Muscle of leg (tissue), 11 donors: ENCODE data around the gene USP53. TPM values are rescaled to one million over a fixed set of nuclear protein-coding genes. Genes with fewer than 3 reads are reported as not detected.
"Not testable (repeated sequence)": the region's sequence is repeated elsewhere in the genome, so short reads cannot be mapped to it uniquely, and the experiment has no call there.

Experiments used
- DNase-seq: peaks from one replicate; pipeline ENCODE4 v3.0.0; 2013
- H3K27ac ChIP-seq: one replicate; pipeline ENCODE4 v1.5.1; 2013; ENCODE audit warnings: mild to moderate bottlenecking, low read length, control low read depth
- H3K27me3 ChIP-seq: one replicate; pipeline ENCODE4 v1.6.1; 2013; ENCODE audit warnings: low read length; ENCODE audit not compliant: control insufficient read depth, insufficient read depth
- H3K36me3 ChIP-seq: one replicate; pipeline ENCODE4 v1.6.1; 2013; ENCODE audit warnings: low read length; ENCODE audit not compliant: control insufficient read depth, insufficient read depth
- H3K4me1 ChIP-seq: one replicate; pipeline ENCODE4 v1.6.1; 2013; ENCODE audit warnings: low read length; ENCODE audit not compliant: control insufficient read depth, insufficient read depth
- H3K4me3 ChIP-seq: one replicate; pipeline ENCODE4 v1.5.1; 2013; ENCODE audit warnings: low read length, control low read depth
- H3K9me3 ChIP-seq: replicated peaks from 2 replicates; pipeline ENCODE4 v1.6.1; 2013; ENCODE audit warnings: low read depth, low read length; ENCODE audit not compliant: control insufficient read depth
- WGBS: methylation state at CpG from one replicate; pipeline ENCODE4 v1.1.5; 2013; ENCODE audit warnings: missing lambda C conversion rate; ENCODE audit not compliant: insufficient coverage; 5-methylcytosine and 5-hydroxymethylcytosine counted together
- polyA plus RNA-seq, 8 donors: library from polyadenylated mRNA; unstranded; fragments of 120-200 nt; gene quantifications; one replicate each; pipeline versions ENCODE4 v1.2.1 to v1.2.3, GENCODE V29; 2013; ENCODE audit warnings: inconsistent platforms in 1 of 8, low replicate concordance in 1 of 8; ENCODE audit not compliant: insufficient read length in 8 of 8, insufficient read depth in 1 of 8
- total RNA-seq: library from RNA; stranded (reverse); fragments of 120-200 nt; gene quantifications from one replicate; pipeline ENCODE4 v1.2.4, GENCODE V29; 2013

Gene USP53
- total and polyA plus RNA-seq, 9 donors, result 5.3 to 13.4 (median 7.4) TPM

GRCh38 chr4:119307606-119308005, 95.1 kb downstream of the USP53 start:
- Histone ChIP-seq H3K4me3 (no peak overlapping the region), H3K4me1 (no peaks in the 10 kb centered on the region), H3K36me3 (no peaks in the 10 kb centered on the region), H3K27ac (no peak overlapping the region), H3K27me3 (no peaks in the 10 kb centered on the region), H3K9me3 (no peaks in the 10 kb centered on the region)
- no peak for DNase-seq

GRCh38 chr4:119310826-119311225, 98.3 kb downstream of the USP53 start:
- no peak overlapping the region for H3K27ac ChIP-seq
- WGBS, result no CpG with 5 or more reads among the region's 1 CpG

GRCh38 chr4:119313237-119313636, 100.7 kb downstream of the USP53 start:
- Histone ChIP-seq H3K4me1 (no peaks in the 10 kb centered on the region), H3K4me3 (no peak overlapping the region), H3K27ac (no peak overlapping the region), H3K27me3 (no peaks in the 10 kb centered on the region), H3K9me3 (no peaks in the 10 kb centered on the region), H3K36me3 (no peaks in the 10 kb centered on the region)
- DNase-seq, result no peak

More at GRCh38 chr4:119310826-119311225, 98.3 kb downstream of the USP53 start:
- H3K4me3 ChIP-seq, result no peak overlapping the region
- no peak for DNase-seq
- no peaks in the 10 kb centered on the region for H3K9me3 ChIP-seq
- H3K36me3 ChIP-seq, result no peaks in the 10 kb centered on the region
- H3K4me1 ChIP-seq, result no peaks in the 10 kb centered on the region
- H3K27me3 ChIP-seq, result no peaks in the 10 kb centered on the region

GRCh38 chr4:119314356-119314755, 101.8 kb downstream of the USP53 start:
- no peaks in the 10 kb centered on the region for H3K9me3 ChIP-seq
- no peaks in the 10 kb centered on the region for H3K27me3 ChIP-seq
- no peaks in the 10 kb centered on the region for H3K4me1 ChIP-seq
- no peak overlapping the region for H3K27ac ChIP-seq
- H3K36me3 ChIP-seq, result no peaks in the 10 kb centered on the region
- no peak overlapping the region for H3K4me3 ChIP-seq
- no CpG with 5 or more reads among the region's 4 CpGs for WGBS
- peak; percentile 64 for DNase-seq

GRCh38 chr4:119315036-119315435, 102.5 kb downstream of the USP53 start:
- Histone ChIP-seq H3K9me3 (no peaks in the 10 kb centered on the region), H3K27me3 (no peaks in the 10 kb centered on the region), H3K27ac (no peak overlapping the region), H3K4me1 (no peaks in the 10 kb centered on the region), H3K36me3 (no peaks in the 10 kb centered on the region), H3K4me3 (no peak overlapping the region)
- DNase-seq, result peak; percentile 35
- WGBS, result no CpG with 5 or more reads among the region's 2 CpGs

- Histone ChIP-seq H3K27ac (no peak overlapping the region), H3K27me3 (no peaks in the 10 kb centered on the region), H3K4me1 (no peaks in the 10 kb centered on the region), H3K9me3 (no peaks in the 10 kb centered on the region), H3K4me3 (no peak overlapping the region), H3K36me3 (no peaks in the 10 kb centered on the region)
- DNase-seq, result peak; percentile 44
- no CpG with 5 or more reads among the region's 2 CpGs for WGBS
Observed at GRCh38 chr4:119317990-119318389, 105.5 kb downstream of the USP53 start.

GRCh38 chr4:119321921-119322687, 109.6 kb downstream of the USP53 start, which contains the start of gene FABP2:
FABP2 (minus strand) TSS chr4:119322138; CDS start chr4:119322102, 36 bp downstream.
- no peaks in the 10 kb centered on the region for H3K9me3 ChIP-seq
- H3K27ac ChIP-seq, result no peak within 1 kb of the TSS
- no peak within 1 kb of the TSS for H3K4me3 ChIP-seq
- H3K27me3 ChIP-seq, result no peaks in the 10 kb centered on the region
- WGBS, result no CpG with 5 or more reads among the region's 6 CpGs
- H3K36me3 ChIP-seq, result no peaks in the 10 kb centered on the region
- H3K4me1 ChIP-seq, result no peaks in the 10 kb centered on the region
- DNase-seq, result no peak

GRCh38 chr4:119328695-119329094, 116.2 kb downstream of the USP53 start:
- no CpG with 5 or more reads among the region's 2 CpGs for WGBS
- H3K9me3 ChIP-seq, result no peaks in the 10 kb centered on the region
- no peak overlapping the region for H3K4me3 ChIP-seq
- no peak for DNase-seq
- H3K4me1 ChIP-seq, result no peaks in the 10 kb centered on the region
- no peaks in the 10 kb centered on the region for H3K27me3 ChIP-seq
- H3K27ac ChIP-seq, result no peak overlapping the region
- no peaks in the 10 kb centered on the region for H3K36me3 ChIP-seq

- H3K9me3 ChIP-seq, result no peaks in the 10 kb centered on the region
- no peak for DNase-seq
- H3K4me1 ChIP-seq, result no peaks in the 10 kb centered on the region
- H3K27me3 ChIP-seq, result no peaks in the 10 kb centered on the region
- no peak overlapping the region for H3K4me3 ChIP-seq
- WGBS, result 44% methylated on average over 1 of the region's 2 CpGs
- no peaks in the 10 kb centered on the region for H3K36me3 ChIP-seq
- H3K27ac ChIP-seq, result no peak overlapping the region
Observed at GRCh38 chr4:119329835-119330620, 117.5 kb downstream of the USP53 start.

GRCh38 chr4:119336332-119336979, 123.9 kb downstream of the USP53 start:
- H3K27ac ChIP-seq, result not testable (repeated sequence)

More at GRCh38 chr4:119336332-119336979, 123.9 kb downstream of the USP53 start:
- H3K9me3 ChIP-seq, DNase-seq, H3K27me3 ChIP-seq, H3K36me3 ChIP-seq, H3K4me1 ChIP-seq, H3K4me3 ChIP-seq: not testable (repeated sequence)
- 83% methylated on average over 3 of the region's 4 CpGs for WGBS
